HG02798 (cell line): ENCODE data around the gene JAZF1.
"Not testable (repeated sequence)": the region's sequence is repeated elsewhere in the genome, so short reads cannot be mapped to it uniquely, and the experiment has no call there.

Experiments
- ATAC-seq: cut with Tn5 transposase; IDR thresholded peaks from one replicate; pipeline ENCODE4 v1.9.1; 2021; ENCODE audit warnings: mild to moderate bottlenecking; ENCODE audit not compliant: unreplicated experiment, poor library complexity

The JAZF1 gene

GRCh38 chr7:28020302-28020940, 160.2 kb downstream of the JAZF1 start:
- peak; percentile 90 for ATAC-seq

GRCh38 chr7:28018856-28019465, 161.6 kb downstream of the JAZF1 start:
- no peak for ATAC-seq

- no peak for ATAC-seq
Observed at GRCh38 chr7:28018446-28018845, 162.1 kb downstream of the JAZF1 start.

- ATAC-seq: no peak
Observed at GRCh38 chr7:28018020-28018419, 162.6 kb downstream of the JAZF1 start.

GRCh38 chr7:28017372-28017771, 163.2 kb downstream of the JAZF1 start:
- no peak for ATAC-seq

- no peak for ATAC-seq
Observed at GRCh38 chr7:28016297-28016696, 164.3 kb downstream of the JAZF1 start.

- ATAC-seq: no peak
Observed at GRCh38 chr7:28015169-28015568, 165.4 kb downstream of the JAZF1 start.

GRCh38 chr7:28014340-28014739, 166.3 kb downstream of the JAZF1 start:
- not testable (repeated sequence) for ATAC-seq

GRCh38 chr7:28013441-28013840, 167.2 kb downstream of the JAZF1 start:
- no peak for ATAC-seq

- ATAC-seq: no peak
Observed at GRCh38 chr7:28013019-28013418, 167.6 kb downstream of the JAZF1 start.

- ATAC-seq: no peak
Observed at GRCh38 chr7:28008911-28009310, 171.7 kb downstream of the JAZF1 start.

GRCh38 chr7:28008171-28008570, 172.4 kb downstream of the JAZF1 start:
- no peak for ATAC-seq

- no peak for ATAC-seq
Observed at GRCh38 chr7:28006491-28006890, 174.1 kb downstream of the JAZF1 start.

GRCh38 chr7:28005847-28006231, 174.8 kb downstream of the JAZF1 start:
- ATAC-seq: no peak

GRCh38 chr7:28005075-28005846, 175.3 kb downstream of the JAZF1 start:
- ATAC-seq: no peak

- ATAC-seq: no peak
Observed at GRCh38 chr7:28003408-28003807, 177.2 kb downstream of the JAZF1 start.

- ATAC-seq: no peak
Observed at GRCh38 chr7:28002638-28003037, 178.0 kb downstream of the JAZF1 start.

- ATAC-seq: no peak
Observed at GRCh38 chr7:28001896-28002295, 178.7 kb downstream of the JAZF1 start.

- ATAC-seq: no peak
Observed at GRCh38 chr7:27999829-28000228, 180.8 kb downstream of the JAZF1 start.

- ATAC-seq: no peak
Observed at GRCh38 chr7:27998382-27998781, 182.2 kb downstream of the JAZF1 start.

GRCh38 chr7:27997188-27997707, 183.3 kb downstream of the JAZF1 start:
- no peak for ATAC-seq
